Measurements from ENCODE around the gene MYO3B.
"Not testable (repeated sequence)": the region's sequence is repeated elsewhere in the genome, so short reads cannot be mapped to it uniquely, and the experiment has no call there.

MYO3B gene

DNA sequence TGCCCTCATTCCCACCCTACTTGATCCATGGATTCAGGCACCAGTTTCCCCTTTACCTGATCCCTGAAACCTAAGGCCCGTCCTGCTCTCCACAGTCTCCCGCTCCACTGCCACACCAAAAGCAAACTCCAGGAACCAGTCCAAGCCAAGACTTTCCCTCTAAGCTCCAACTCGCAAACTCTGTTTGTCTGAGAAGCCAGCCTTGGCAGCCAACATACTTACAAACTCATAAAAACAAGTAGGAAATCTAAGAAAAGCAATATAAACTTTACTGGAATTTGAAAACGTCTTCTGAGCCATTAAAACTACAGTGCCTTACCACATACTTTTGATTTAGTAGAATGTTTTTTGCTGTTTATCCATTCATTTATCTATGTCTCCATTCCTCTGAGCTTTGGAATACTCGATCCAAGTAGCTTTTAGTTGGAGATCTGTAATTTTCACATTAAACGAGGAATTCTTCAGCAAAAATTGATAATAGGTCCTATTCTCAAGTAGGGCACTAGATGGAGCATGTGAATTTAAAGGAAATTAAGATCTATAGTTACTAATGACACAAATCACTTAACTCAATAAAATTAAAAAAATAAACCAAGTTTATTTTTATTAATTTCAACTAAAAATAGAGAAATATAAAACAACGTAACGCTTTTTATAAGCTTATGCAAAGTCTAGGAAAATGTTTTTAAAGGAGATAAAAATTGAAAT is 199.7 kb downstream of the MYO3B start:
- no peak for DNase-seq

DNA sequence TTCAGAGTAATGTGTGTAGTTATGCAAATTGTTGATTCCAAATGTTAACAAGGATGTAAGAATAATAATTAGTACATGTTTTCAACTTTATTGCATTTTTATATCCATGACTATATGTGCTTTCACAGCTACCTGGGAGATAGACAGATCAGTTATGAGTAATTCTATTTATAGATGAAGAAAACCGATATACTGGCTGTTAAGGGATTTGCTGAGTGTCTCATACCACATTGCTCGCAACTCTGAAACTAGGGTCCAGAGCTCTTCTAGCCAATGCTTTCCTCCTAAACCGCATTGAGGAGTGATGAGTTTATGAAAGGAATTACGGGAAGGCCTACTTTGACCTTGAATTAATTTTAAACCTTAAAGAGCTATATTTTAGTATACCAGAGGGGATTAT is 202.3 kb downstream of the MYO3B start:
- DNase-seq: no peak

- no peak for DNase-seq
These were observed 203.7 kb downstream of the MYO3B start for GRCh38 chr2:170381678-170382077.

DNA sequence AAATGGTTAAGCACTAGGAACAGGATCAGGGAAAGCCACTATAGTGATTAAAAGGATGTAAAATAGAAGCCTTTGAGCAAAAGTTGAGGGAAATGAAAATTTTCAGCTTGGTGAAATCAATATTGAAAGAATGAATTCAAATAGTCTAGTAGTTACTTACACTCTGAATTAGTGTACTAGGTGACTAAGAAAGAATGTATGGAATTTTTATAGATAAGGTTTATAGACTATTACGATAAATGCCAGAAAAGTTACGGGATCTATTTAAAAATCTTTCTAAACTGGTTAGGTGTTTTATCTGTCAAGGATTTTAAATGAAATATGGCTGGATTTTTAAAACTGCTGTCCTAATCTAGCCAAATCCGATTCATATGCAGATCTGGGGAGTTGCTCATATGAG is 208.6 kb downstream of the MYO3B start:
- no peak for DNase-seq

DNA sequence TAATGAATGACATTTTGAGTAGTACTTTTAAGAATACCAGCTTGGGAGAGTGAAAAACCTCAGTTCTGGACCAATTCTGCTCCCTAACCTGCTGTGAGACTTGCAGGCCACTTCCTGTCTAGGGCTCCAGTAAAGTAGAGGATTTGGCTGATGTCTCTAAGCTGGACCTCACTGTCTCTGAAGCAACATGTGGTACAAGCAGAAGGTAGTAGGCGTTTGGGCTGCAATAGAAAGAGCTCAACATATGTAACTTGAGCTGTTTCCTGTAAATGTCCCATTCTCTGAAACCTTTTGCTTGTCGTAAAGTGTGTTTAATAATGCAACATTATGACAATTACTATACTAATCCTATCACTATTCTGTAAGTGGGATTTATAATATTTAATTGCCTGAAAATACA is 213.1 kb downstream of the MYO3B start:
- no peak for DNase-seq

- DNase-seq: no peak
These were observed 213.8 kb downstream of the MYO3B start for GRCh38 chr2:170391697-170392096.

DNA sequence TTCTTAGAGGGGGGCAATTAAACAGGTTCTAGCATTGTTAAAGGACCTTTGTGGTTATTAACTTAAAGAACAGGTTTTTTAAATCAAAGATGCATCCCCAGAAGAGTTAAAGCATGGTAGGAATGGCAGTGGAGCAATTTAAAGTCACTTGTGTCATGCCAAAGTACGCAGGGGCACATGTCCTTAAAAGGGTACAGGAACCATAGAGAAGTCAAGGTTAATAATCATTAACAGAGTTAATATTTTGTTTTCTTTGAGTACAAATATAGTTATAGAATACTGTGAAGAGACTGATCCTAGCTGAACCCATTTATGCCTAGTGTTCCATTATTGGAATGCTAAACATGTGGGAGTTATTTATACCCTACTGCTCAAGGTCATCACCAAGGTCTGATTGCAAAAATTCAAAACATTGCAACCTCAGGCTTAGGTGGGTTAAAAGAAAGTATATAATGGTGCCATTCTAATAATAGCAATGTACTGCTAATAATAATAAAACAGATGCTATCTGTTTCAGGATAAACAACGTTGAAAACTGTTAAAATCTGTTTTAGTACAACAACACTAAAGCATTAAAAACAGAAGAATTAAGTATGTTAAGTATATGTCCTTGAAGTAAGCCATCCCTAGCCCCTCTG is 216.0 kb downstream of the MYO3B start:
- no peak for DNase-seq

- no peak for DNase-seq
These were observed 216.9 kb downstream of the MYO3B start for GRCh38 chr2:170394641-170395387.

DNA sequence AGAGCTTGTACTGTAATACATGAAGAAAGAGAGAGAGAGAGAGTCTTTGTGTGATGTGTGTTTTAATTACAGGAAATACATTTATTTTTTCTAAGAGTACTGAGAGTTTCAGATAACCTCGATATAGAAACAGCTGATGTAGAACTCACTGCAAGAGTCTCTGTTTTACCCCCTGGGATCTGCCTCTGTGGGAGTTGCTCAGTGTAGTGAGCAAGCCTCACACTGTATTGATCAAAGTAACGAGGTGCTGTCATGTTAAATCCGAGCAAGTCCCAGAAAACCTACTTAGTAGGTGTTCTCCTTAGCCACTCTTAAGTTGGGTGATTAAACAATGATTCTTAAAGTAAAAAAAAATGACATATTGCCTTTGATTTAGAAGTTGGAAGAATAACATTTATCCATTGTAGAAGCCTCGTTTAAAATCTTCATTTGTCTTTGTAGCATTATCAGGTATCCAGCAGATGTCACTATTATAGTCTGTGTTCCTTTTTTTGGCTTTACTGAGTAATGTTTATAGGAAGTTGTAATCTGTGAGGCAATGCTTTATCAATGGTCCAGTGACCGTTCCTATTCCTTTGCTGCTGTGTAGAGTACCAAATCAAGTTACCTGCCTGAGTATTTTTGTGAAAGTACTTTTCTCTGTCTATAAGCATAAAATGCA is 219.0 kb downstream of the MYO3B start:
- no peak for DNase-seq

GRCh38 chr2:170401187-170401586 is 223.2 kb downstream of the MYO3B start:
- no peak for DNase-seq

DNA sequence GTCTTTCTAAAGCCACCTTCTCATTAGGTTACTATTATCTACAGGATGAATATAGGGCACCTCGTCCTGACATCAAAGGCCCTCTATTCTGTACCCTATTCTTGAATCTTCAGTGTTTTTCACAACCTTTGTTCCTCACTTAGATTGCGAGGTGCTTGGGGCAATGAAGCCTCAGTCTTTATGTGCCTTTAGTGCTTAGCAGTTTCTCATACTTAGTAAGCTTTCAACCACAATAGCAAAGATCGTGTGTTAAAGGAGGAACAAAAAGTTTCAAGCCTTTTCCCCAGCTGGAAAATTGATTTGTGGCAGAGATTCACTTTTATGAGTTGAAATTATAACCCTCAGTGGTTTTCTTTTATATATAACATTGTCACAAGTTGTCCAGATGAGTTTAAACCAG is 226.9 kb downstream of the MYO3B start:
- DNase-seq: no peak

DNA sequence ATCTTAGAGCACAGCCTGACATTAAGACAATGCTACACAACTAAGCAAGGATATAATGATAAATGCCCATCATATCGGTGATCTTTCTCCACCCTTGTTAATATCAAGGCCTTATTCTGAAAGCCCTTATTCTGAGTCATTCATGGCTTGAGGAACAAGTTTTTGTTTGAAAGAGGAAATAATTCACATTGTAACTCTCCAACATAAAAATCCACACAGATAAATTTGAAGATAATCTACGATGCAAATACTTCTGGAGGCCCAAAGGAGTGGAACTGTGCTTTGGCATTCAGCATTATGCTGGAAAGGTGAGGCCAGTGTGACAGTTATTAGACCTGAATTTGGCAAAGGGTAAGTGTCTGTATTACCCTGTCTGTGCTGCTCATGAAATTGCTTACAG is 227.4 kb downstream of the MYO3B start:
- no peak for DNase-seq

DNA sequence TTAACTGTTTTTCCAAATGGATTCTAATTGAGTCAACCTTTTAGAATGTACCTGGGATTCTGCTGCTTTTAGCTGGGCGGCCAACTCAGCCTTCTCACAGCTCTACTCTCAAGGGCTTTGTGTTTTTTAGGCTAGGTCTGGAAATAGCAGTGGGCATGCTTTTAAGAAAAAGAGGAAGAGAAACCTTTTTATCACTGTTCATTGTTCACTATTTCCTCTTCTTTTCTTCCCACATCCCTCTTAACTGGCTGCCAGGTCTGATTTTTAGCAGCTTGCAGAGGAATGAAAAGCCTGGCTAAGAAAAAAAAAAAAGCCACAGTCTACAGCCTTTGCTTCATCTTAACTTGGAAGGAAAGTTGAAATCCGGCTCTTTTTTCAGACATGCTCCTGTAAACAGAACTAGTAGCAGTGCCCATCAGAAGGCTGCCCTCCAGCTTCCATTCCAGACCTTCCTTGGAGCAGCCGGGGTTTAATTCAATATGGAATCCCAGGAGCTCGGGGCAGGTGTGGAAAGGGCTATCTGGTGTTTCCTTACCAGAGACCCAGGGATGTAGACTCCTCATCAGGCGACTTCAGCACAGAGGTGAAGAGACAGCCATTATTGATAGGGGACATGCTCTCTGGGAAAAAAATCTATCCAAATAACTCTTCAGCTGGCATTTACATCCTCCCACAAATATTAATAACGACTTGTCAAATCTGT is 230.7 kb downstream of the MYO3B start:
- DNase-seq: no peak

- peak; percentile 84 for DNase-seq
These were observed 231.2 kb downstream of the MYO3B start for GRCh38 chr2:170409164-170409535.

DNA sequence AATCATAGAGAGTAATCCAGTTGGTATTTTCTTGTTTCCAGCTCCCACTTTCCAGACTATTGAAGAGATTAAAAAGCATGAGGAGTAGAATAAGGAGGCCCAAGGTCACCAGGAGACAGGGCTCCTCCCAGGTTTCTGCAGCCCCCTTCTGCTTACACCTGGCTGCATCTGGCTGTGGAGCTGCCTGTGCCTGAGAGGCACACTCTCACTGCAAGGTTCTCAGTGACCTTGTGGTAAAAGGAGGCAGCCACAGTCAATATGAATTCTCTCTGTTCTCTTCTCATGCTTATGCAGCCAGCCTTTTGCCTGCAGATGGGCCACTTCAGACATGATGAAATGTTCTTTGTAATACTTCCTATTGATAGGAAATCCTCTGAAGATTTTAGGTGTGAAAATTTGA is 233.7 kb downstream of the MYO3B start:
- no peak for DNase-seq

DNA sequence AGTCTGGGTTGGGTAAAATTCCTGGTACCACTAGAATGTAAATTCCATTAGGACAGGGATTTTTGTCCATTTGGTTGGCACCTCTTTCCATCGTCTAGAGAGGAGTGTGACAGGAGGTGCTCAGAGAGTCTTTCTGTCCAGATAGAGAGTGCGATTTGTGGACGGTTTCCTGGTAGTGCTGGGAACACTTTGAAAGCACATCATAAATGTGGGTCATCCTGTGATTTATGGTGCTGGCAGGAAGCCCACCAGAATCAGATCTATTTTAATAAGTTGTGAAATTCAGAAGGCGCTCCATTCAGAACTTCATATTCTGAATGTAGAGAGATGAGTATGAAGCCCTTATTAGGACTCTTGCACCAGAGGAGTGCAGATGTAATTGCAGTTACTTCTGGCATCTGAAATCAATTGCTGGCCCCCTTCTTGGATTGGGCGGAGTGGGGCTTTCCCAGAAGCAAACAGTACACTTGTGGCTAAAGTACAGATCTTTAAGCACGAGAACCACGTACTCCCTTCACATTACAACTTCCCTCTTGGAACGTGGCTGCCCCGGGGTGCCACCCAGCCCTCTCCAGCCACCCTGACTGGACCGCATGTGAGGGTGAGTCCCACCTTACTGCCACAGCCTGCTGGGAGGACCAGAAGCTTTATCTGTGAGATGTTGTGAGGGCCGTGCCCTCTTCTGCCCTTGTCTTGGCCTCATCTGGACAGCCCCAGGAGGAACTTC is 243.2 kb downstream of the MYO3B start:
- DNase-seq: no peak

DNA sequence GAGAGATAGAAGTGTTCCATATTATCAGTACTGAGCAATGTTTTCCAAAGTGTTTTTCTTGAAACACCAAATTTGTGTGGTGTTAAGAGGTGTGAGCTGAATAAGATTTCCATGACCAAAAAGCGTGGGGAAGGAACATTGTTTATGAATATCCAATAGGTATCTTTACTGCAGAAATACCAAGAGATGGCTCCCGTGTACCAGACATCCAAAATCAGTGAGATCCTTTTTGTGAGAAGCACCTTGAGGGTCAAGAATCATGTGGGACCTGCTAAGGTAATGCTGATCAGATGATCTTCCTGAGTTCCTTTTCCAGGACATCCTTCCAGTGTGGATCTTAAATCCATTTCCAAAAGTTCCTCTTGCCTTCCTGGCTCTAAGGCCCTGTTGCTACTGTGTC is 246.0 kb downstream of the MYO3B start:
- DNase-seq: no peak

DNA sequence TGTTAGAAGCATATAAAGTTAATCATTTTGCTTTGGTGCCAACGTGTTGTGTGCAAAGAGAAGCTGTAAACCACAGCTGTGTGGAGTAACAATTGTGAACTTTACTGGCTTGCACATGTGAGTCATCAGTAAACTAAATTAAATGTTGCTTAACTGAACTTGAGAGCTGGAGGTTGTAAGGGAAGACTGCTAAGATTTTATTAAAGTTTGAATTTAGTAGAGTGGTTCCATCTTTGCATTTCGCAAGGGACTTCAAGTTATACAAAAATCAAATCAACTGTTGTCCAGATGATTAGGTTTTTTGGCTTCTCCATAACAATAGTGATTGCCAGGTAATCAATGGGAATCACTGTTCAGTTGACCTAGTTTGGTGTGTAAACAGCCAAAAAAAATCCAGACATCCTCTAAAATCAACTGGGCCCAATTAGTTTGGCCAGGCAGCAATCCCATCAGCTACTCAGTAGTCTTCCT is 247.4 kb downstream of the MYO3B start:
- no peak for DNase-seq

DNA sequence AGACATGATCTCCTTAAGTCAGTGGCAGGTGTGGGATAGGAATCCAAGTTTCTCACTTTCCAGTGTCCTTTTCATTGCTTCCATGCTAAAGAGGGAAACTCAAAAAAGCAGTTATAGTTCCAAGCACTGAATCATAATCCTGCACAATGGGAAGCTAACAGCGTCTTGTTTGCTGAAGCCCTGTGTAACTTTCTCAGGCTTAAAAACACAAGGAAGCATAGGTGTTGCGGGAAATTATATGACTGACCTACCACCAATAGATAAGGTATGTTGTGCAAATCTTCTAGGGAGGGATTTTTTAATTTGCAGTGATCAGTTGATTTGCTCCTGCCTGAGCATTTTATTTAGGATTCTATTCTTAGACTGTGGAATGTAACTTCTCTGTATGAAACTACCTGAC is 250.9 kb downstream of the MYO3B start:
- no peak for DNase-seq

- DNase-seq: no peak
These were observed 254.9 kb downstream of the MYO3B start for GRCh38 chr2:170432823-170433222.

- DNase-seq: no peak
These were observed 255.5 kb downstream of the MYO3B start for GRCh38 chr2:170433448-170433847.

DNA sequence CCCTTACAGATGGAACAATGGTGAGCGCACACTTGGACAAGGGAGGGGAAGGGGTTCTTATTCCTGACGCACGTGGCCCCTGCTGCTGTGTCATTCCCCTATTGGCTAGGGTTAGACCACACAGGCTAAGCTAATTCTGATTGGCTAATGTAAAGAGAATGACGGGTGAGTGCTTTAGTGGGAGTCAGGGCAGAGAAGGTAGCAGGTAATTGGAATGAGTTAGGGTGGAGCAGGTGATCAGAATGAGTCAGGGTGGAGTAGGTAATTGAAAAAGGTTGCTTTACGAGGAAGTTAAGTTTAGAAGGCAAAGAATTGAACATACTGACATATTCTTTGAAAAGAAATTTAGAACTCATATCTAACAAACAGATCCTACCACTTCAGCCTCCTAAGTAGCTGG is 256.4 kb downstream of the MYO3B start:
- not testable (repeated sequence) for DNase-seq

Data from stimulated activated CD4-positive, alpha-beta T cell treated with anti-CD3 and anti-CD28 coated beads, Interleukin-15, amount 100 ng/mL, for 24 hours (primary cell).